Ovary (tissue), 3 donors: ENCODE data around the gene GMEB2.

Experiments used
- POLR2A ChIP-seq: fragments of 450-650 bp; IDR thresholded peaks from one replicate; pipeline ENCODE4 v1.6.1; 2017; ENCODE audit warnings: antibody characterized with exemption, mild to moderate bottlenecking, moderate library complexity
- TF ChIP-seq, protein P1 (sequence below), 3 donors: fragments of 450-650 bp in 2 of 3; fragments of 200-600 bp in 1 of 3; IDR thresholded peaks; one replicate each; pipeline versions ENCODE4 v1.5.1 to v1.8.0; 2016 to 2022; ENCODE audit warnings: antibody characterized with exemption in 3 of 3, mild to moderate bottlenecking in 1 of 3
- donor health status: DM: no; HTN: no; CAD: no.

DNA sequence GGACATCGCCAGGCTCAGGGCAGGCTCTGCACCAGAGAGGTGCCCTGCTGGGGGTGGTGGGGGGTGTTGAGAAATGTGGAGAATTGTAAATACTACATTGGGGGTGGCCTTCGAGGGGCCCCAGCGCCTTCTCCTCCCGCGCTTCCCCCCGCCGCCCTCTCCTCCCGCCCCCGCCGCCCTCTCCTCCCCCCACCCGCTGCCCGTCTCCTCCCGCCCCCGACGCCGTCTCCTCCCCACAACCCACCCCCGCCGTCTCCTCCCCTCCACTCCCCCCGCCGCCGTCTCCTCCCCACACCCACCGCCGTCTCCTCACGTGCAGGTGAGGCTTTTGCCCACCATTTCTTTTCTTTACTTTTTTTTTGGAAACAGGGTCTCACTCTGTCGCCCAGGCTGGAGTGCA lies 77.9 kb downstream of the GMEB2 start:
- TF ChIP-seq, protein P1, sequence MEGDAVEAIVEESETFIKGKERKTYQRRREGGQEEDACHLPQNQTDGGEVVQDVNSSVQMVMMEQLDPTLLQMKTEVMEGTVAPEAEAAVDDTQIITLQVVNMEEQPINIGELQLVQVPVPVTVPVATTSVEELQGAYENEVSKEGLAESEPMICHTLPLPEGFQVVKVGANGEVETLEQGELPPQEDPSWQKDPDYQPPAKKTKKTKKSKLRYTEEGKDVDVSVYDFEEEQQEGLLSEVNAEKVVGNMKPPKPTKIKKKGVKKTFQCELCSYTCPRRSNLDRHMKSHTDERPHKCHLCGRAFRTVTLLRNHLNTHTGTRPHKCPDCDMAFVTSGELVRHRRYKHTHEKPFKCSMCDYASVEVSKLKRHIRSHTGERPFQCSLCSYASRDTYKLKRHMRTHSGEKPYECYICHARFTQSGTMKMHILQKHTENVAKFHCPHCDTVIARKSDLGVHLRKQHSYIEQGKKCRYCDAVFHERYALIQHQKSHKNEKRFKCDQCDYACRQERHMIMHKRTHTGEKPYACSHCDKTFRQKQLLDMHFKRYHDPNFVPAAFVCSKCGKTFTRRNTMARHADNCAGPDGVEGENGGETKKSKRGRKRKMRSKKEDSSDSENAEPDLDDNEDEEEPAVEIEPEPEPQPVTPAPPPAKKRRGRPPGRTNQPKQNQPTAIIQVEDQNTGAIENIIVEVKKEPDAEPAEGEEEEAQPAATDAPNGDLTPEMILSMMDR (IDR thresholded peaks at IDR 0.05), result no peak
- TF ChIP-seq POLR2A, result no peak
